Neuron (in vitro differentiated cells): Measurements from ENCODE around the gene RPUSD4.

Source experiments
- H2AFZ ChIP-seq: one replicate; pipeline ENCODE4 v1.6.1; 2013; ENCODE audit warnings: low read depth, mild to moderate bottlenecking, inconsistent platforms, low read length, moderate library complexity
- H3K27me3 ChIP-seq: one replicate; pipeline ENCODE4 v1.6.1; 2013; ENCODE audit warnings: low read length; ENCODE audit not compliant: insufficient read depth
- H3K36me3 ChIP-seq: one replicate; pipeline ENCODE4 v1.6.1; 2013; ENCODE audit warnings: low read length; ENCODE audit not compliant: insufficient read depth
- H3K4me1 ChIP-seq: one replicate; pipeline ENCODE4 v1.6.1; 2013; ENCODE audit warnings: low read length; ENCODE audit not compliant: insufficient read depth
- H3K4me3 ChIP-seq: 2 replicates; pipeline ENCODE4 v1.5.1; 2013; ENCODE audit warnings: mild to moderate bottlenecking, low read length, moderate library complexity
- H3K9me3 ChIP-seq: one replicate; pipeline ENCODE4 v1.6.1; 2013; ENCODE audit warnings: low read length

The RPUSD4 gene

GRCh38 chr11:126202646-126203359 lies 8.6 kb downstream of the RPUSD4 start:
- peaks cover 73% of the 10 kb centered on the region for H3K36me3 ChIP-seq
- no peak overlapping the region for H3K4me3 ChIP-seq
- H3K4me1 ChIP-seq: no peaks in the 10 kb centered on the region
- H3K9me3 ChIP-seq: peaks cover 4% of the 10 kb centered on the region
- H2AFZ ChIP-seq: no peak overlapping the region
- no peaks in the 10 kb centered on the region for H3K27me3 ChIP-seq

GRCh38 chr11:126198648-126199047 lies 12.8 kb downstream of the RPUSD4 start:
- H3K4me3 ChIP-seq: no peak overlapping the region
- H2AFZ ChIP-seq: no peak overlapping the region
- H3K36me3 ChIP-seq: peaks cover 64% of the 10 kb centered on the region
- H3K27me3 ChIP-seq: no peaks in the 10 kb centered on the region
- H3K4me1 ChIP-seq: no peaks in the 10 kb centered on the region
- peaks cover 17% of the 10 kb centered on the region for H3K9me3 ChIP-seq

- peaks cover 17% of the 10 kb centered on the region for H3K9me3 ChIP-seq
- no peaks in the 10 kb centered on the region for H3K4me1 ChIP-seq
- H3K36me3 ChIP-seq: peaks cover 58% of the 10 kb centered on the region
- H3K4me3 ChIP-seq: no peak overlapping the region
- H2AFZ ChIP-seq: no peak overlapping the region
- no peaks in the 10 kb centered on the region for H3K27me3 ChIP-seq
Observed at GRCh38 chr11:126197277-126197939, 14.0 kb downstream of the RPUSD4 start.

GRCh38 chr11:126195119-126195518 lies 16.3 kb downstream of the RPUSD4 start:
- Histone ChIP-seq H2AFZ (no peak overlapping the region), H3K36me3 (peaks cover 43% of the 10 kb centered on the region)

GRCh38 chr11:126194121-126194543 lies 17.3 kb downstream of the RPUSD4 start:
- H3K9me3 ChIP-seq: peaks cover 17% of the 10 kb centered on the region
- no peak overlapping the region for H3K4me3 ChIP-seq
- peaks cover 40% of the 10 kb centered on the region for H3K36me3 ChIP-seq
- no peak overlapping the region for H2AFZ ChIP-seq
- no peaks in the 10 kb centered on the region for H3K27me3 ChIP-seq
- H3K4me1 ChIP-seq: no peaks in the 10 kb centered on the region

More at GRCh38 chr11:126195119-126195518, 16.3 kb downstream of the RPUSD4 start:
- Histone ChIP-seq H3K27me3 (no peaks in the 10 kb centered on the region), H3K4me1 (no peaks in the 10 kb centered on the region), H3K9me3 (peaks cover 17% of the 10 kb centered on the region), H3K4me3 (no peak overlapping the region)

- H3K4me1 ChIP-seq: no peaks in the 10 kb centered on the region
- no peak overlapping the region for H3K4me3 ChIP-seq
- peaks cover 34% of the 10 kb centered on the region for H3K36me3 ChIP-seq
- H3K9me3 ChIP-seq: peaks cover 15% of the 10 kb centered on the region
- H3K27me3 ChIP-seq: no peaks in the 10 kb centered on the region
- H2AFZ ChIP-seq: no peak overlapping the region
Observed at GRCh38 chr11:126193038-126193478, 18.4 kb downstream of the RPUSD4 start.

GRCh38 chr11:126192361-126192760 lies 19.1 kb downstream of the RPUSD4 start:
- Histone ChIP-seq H3K4me3 (no peak overlapping the region), H3K36me3 (peaks cover 27% of the 10 kb centered on the region), H3K4me1 (no peaks in the 10 kb centered on the region), H3K27me3 (no peaks in the 10 kb centered on the region), H2AFZ (no peak overlapping the region), H3K9me3 (peaks cover 9% of the 10 kb centered on the region)

- no peaks in the 10 kb centered on the region for H3K4me1 ChIP-seq
- H2AFZ ChIP-seq: no peak overlapping the region
- peaks cover 4% of the 10 kb centered on the region for H3K9me3 ChIP-seq
- H3K4me3 ChIP-seq: no peak overlapping the region
- H3K36me3 ChIP-seq: peaks cover 20% of the 10 kb centered on the region
- H3K27me3 ChIP-seq: no peaks in the 10 kb centered on the region
Observed at GRCh38 chr11:126191379-126192073, 19.9 kb downstream of the RPUSD4 start.

- Histone ChIP-seq H2AFZ (no peak overlapping the region), H3K4me1 (no peaks in the 10 kb centered on the region), H3K27me3 (no peaks in the 10 kb centered on the region), H3K36me3 (peaks cover 16% of the 10 kb centered on the region), H3K4me3 (no peak overlapping the region), H3K9me3 (no peaks in the 10 kb centered on the region)
Observed at GRCh38 chr11:126190792-126191191, 20.7 kb downstream of the RPUSD4 start.

GRCh38 chr11:126189109-126189929 lies 22.1 kb downstream of the RPUSD4 start:
- peaks cover 7% of the 10 kb centered on the region for H3K4me1 ChIP-seq
- H3K9me3 ChIP-seq: no peaks in the 10 kb centered on the region
- no peak overlapping the region for H2AFZ ChIP-seq
- H3K36me3 ChIP-seq: peaks cover 16% of the 10 kb centered on the region
- no peaks in the 10 kb centered on the region for H3K27me3 ChIP-seq
- H3K4me3 ChIP-seq: no peak overlapping the region

GRCh38 chr11:126188332-126189108 lies 22.9 kb downstream of the RPUSD4 start:
- peaks cover 7% of the 10 kb centered on the region for H3K4me1 ChIP-seq
- H3K9me3 ChIP-seq: no peaks in the 10 kb centered on the region
- no peak overlapping the region for H3K4me3 ChIP-seq
- no peak overlapping the region for H2AFZ ChIP-seq
- no peaks in the 10 kb centered on the region for H3K27me3 ChIP-seq
- peaks cover 13% of the 10 kb centered on the region for H3K36me3 ChIP-seq
